ENCODE results near the gene KCNJ14.

Gene KCNJ14

GRCh38 chr19:48444936-48445200, 10.5 kb upstream of the KCNJ14 start:
- FAIRE-seq (no peak), DNase-seq (ENCODE audit: insufficient read length, low spot score) (no peak)

GRCh38 chr19:48445256-48445605, 10.1 kb upstream of the KCNJ14 start:
- FAIRE-seq (no peak), DNase-seq (ENCODE audit: insufficient read length, low spot score) (no peak)

GRCh38 chr19:48445606-48446481, 9.5 kb upstream of the KCNJ14 start, which contains the start of gene GRWD1:
GRWD1 (plus strand) TSS chr19:48445983; CDS start chr19:48446006, 23 bp downstream.
- FAIRE-seq (peak; percentile 100), DNase-seq (ENCODE audit: insufficient read length, low spot score) (peak; percentile 99)

DNA sequence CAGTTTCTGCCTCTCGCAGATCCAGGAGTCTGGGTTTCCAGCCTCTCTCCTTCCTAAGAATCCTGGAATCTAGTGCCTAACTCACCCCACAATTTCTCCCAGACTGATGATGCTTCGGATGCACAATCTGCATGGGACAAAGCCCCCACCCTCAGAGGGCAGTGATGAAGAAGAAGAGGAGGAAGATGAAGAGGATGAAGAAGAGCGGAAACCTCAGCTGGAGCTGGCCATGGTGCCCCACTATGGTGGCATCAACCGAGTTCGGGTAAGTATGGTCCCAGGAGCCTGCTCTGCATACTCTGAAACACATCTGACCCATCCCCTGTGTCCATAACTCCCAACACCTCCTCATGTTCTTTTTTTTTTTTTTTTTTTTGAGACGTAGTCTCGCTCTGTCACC, 8.8 kb upstream of the KCNJ14 start:
- DNase-seq (ENCODE audit: insufficient read length, low spot score): no peak
- FAIRE-seq: no peak

DNA sequence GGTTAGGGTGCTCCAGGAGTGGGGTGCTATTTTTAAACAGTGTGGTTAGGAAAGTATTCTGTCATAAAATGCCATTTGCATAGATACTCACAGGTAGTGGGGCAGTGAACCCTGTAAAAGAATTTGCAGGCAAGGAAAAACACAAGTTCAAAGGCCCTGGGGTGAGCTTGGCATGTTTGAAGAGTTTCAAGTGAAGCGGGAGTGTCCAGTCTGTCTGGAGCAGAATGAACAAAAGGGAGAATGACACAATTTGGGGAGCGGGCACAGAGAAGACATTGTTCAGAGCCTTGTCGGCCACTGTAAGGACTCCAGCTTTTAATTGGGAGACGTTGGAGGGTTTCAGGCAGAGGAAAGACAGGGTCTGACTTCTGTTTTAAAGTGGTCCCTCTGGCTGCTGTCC, 6.8 kb upstream of the KCNJ14 start:
- no peak for DNase-seq (ENCODE audit: insufficient read length, low spot score)
- FAIRE-seq: no peak

GRCh38 chr19:48450441-48450840, 4.9 kb upstream of the KCNJ14 start:
- no peak for FAIRE-seq
- DNase-seq (ENCODE audit: insufficient read length, low spot score): no peak

GRCh38 chr19:48450863-48451262, 4.5 kb upstream of the KCNJ14 start:
- FAIRE-seq (no peak), DNase-seq (ENCODE audit: insufficient read length, low spot score) (no peak)

DNA sequence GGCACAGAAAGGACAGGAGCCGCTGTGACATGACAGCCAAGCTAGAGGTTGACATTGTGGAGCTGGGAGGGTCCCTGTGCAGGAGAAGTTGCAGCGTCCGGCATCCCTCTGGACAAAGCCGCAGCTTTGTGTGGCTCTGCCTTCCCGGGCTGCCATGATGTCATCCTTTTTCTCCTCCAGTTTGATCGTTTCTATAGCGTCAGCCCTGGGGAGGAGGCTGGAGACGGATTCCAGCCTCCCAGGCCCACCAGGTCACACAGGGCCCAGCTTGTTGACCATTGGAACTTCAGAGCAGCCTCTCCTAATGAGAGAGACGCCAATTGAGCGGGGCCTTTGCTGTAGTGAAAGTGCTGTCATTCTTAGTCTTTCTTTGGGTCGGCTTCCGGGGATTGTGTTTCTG, 3.8 kb upstream of the KCNJ14 start:
- no peak for FAIRE-seq

DNA sequence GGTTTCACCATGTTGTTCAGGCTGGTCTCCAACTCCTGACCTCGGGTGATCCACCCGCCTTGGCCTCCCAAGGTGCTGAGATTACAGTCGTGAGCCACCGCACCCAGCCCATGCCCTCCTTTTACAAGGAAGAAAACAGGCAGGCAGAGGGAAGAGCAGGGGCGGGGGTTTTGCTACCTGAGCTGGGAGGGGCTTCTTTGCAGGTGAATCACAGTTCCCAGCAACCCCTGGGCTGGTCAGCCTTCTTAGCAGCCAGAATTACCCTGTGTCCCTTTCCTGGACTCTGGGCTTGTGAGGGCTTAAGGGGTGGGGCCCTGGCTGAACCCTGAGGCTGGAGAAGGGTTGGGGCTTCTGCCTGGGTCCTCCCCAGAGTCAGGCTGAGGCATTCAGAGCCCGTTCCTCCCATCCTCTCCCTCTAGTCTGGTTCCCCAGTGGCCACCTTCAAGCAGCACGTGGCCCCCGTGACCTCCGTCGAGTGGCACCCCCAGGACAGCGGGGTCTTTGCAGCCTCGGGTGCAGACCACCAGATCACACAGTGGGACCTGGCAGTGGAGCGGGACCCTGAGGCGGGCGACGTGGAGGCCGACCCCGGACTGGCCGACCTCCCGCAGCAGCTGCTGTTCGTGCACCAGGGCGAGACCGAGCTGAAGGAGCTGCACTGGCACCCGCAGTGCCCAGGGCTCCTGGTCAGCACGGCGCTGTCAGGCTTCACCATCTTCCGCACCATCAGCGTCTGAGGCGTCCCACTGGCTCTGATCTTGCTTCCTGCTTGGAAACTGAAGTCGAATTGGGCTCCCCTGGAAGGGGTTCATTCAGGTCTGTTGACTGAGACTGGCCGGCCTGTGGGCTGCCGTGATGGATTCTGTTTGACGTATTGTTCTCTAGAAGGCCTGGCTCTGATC, 2.8 kb upstream of the KCNJ14 start:
- no peak for DNase-seq (ENCODE audit: insufficient read length, low spot score)
- no peak for FAIRE-seq

More for the DNA sequence above, 3.8 kb upstream of the KCNJ14 start:
- DNase-seq (ENCODE audit: insufficient read length, low spot score): no peak

DNA sequence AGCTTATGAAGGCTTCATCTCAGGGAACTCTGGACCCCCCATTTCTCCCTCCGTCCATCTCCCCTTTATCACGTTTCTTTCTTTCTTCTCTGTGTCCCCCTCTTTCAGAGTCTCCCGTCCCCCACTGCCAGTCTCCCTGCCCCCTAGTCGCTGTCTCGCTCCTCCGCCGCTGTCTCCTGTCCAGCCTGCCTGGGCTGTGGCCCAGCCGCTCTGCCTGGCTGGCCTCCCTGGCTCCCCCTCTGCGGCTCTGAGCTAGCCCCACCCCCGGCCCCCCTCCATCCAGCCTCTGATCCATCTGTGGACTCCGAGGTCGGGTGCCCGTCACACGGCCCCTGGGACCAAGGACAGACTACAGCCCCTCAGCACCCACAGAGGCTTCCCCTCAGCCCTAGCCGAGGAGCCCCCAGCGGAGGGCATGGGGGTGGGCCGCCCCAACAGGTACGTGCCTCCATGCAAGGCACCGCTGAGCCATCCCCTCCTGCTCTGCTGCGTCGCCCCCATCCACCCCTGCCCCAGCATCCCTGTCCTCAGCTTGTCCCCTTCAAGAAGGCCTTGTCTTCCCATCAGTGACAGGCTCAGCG, 1.1 kb upstream of the KCNJ14 start:
- FAIRE-seq: no peak
- DNase-seq (ENCODE audit: insufficient read length, low spot score): no peak

DNA sequence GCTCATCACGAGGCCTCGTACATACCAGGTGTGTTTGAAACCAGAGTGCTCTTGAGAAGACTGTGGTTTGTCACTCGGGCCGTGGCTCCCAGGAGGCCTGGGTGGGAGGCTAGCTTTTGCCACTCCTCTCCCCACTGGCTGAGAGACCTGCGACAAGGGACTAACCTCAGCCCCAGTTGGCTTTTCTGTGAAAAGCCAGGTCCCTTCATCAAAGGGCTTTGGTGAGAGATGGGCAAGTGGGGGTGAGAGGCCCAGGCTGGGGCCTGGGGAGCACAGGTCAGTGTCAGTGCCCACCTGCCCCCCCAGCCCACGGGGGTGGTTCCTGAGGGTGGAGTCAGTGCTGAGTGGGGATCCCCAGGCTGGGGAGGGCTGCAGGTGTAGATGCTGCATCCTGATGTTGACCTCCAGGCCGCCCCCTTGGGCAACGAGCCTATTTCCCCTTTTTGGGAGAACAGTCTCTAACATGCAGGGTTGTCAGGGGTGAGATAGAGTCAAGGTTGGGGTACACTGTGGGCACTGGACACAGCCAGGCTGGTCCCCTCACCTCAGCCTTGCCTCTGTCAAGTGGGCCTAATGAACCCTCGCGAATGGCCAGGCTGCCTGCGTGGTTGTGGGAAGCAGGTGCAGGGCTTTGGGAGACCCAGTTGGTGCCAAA, 661 bp downstream of the KCNJ14 start:
- FAIRE-seq (no peak), DNase-seq (ENCODE audit: insufficient read length, low spot score) (no peak)

GRCh38 chr19:48456864-48457263, 1.5 kb downstream of the KCNJ14 start:
- DNase-seq (ENCODE audit: insufficient read length, low spot score) (no peak), FAIRE-seq (no peak)

- FAIRE-seq (no peak), DNase-seq (ENCODE audit: insufficient read length, low spot score) (no peak)
Observed at GRCh38 chr19:48458016-48458415, 2.6 kb downstream of the KCNJ14 start.

DNA sequence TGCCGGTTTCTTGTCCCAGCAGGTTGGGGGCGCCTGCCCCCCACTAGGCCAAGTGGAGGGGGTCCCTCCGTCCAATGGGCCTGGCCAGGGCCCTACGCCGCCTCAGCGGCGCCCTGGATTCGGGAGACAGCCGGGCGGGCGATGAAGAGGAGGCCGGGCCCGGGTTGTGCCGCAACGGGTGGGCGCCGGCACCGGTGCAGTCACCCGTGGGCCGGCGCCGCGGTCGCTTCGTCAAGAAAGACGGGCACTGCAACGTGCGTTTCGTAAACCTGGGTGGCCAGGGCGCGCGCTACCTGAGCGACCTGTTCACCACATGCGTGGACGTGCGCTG, 6.2 kb downstream of the KCNJ14 start:
- no peak for FAIRE-seq
- DNase-seq (ENCODE audit: insufficient read length, low spot score): no peak

- DNase-seq (ENCODE audit: insufficient read length, low spot score) (no peak), FAIRE-seq (no peak)
Observed at GRCh38 chr19:48461982-48462655, 6.7 kb downstream of the KCNJ14 start.

DNA sequence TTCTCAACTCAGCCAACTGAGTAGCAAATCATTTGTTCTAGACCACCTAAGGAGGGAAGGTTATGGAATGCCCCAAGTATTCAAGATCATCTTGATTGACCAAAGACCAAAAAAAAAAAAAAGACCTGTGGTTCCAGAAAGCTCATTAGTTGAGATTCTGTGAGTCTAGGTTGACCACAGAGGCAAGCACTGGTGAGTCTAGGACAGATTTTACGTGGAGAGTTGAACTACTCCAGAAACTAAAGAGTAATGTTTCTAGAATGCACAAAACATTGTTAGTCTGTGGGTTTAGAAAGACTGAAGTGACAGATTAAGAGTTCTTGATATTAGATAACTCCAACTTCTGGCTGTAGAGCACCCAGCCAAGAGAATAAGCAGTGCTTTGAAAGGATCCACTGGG, 9.8 kb downstream of the KCNJ14 start:
- DNase-seq (ENCODE audit: insufficient read length, low spot score) (no peak), FAIRE-seq (no peak)

- no peak for FAIRE-seq
- DNase-seq (ENCODE audit: insufficient read length, low spot score): no peak
Observed at GRCh38 chr19:48466561-48467325, 11.4 kb downstream of the KCNJ14 start.

GRCh38 chr19:48468772-48469288, 13.5 kb downstream of the KCNJ14 start:
- peak; percentile 100 for FAIRE-seq

DNA sequence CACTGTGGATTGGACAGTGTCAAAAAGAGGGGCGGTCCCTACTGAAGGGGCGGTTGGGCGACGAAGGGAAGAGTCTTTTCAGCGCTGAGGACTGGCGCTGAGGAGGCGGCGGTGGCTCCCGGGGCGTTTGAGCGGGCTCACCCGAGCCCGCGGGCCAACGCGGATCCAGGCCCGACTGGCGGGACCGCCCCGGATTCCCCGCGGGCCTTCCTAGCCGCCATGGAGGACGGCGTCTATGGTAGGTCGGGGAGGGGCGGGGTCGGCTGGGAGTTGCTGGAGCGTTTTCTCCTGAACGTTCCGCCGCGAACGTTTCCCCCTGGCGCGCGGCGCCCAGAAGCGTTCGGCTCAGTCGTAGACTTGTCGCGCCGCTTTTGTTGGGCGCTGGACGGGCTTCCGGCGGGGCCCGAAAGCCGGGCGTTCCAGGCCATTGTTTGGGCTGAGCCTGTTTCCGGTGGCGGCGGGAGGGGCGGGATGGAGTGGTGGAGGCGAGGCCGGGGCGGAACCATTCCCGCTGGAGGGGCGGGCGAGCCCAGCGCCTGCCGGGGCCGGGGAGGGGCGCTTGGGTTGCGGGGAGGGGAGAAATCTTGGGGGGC, 14.0 kb downstream of the KCNJ14 start, which contains the start of gene CYTH2:
CYTH2 (plus strand) TSS at position 81 of the 593 bp plus-strand sequence; CDS start at position 220, 139 bp downstream.
- no peak for FAIRE-seq
- no peak for DNase-seq (ENCODE audit: insufficient read length, low spot score)

More at GRCh38 chr19:48468772-48469288, 13.5 kb downstream of the KCNJ14 start:
- DNase-seq (ENCODE audit: insufficient read length, low spot score): peak; percentile 94

Measured in GM19239 (cell line).